ENCODE data around the gene RELL2.

Gene RELL2

DNA sequence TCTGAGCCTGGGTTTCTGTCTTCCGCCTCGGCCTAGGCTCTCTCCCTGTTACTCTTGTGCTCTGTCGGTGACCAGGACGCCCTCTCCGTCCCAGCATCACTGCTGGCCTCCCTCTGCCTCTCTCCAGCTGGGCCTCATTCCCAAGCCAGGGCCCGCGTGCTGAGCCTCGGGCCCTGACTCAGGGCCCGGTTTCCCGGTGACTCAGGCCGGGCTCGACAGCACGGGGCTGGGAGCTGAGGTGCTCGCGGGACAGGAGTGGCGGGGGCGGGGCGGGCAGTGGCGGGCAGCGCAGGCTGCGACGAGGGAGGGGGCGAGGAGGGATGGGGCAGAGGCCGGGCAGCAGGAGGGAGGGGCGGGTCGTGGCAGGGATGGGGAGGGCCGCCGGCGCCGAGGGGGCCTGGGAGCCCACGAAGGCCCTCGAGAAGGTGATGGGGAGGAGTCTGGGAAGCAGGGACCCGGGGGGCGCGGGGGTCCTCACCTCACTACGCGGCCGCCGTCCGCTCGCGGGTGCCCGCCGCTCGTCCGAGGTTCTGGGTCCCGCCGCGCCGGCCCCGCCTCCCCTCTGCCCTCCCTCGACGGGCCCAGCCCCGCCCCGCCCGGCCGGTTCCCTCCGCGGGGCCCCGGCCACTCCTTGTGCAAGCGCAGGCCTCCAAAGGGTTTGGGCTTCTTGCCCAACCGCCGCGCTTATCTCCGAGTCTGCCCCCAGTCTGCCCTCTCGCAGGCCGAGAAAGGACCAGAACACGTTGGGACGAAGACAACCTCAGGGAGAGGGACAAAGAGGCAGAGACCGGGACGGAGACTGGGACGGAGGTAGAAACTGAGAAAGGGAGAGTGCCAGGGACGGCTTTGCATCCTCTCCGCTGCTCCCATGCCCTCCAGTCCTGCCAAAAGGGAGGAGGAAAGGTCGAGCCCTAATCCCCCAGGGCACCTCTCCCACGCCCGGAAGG is 45.2 kb downstream of the RELL2 start, which contains the start of gene ARAP3:
Gene ARAP3 (minus strand): TSS at position 536 of the 947 bp plus-strand sequence. CDS start 1,744 bp downstream, outside the sequence.
- H3K36me3 ChIP-seq, result no peaks in the 10 kb centered on the region
- no peaks in the 10 kb centered on the region for H3K9me3 ChIP-seq
- no peaks in the 10 kb centered on the region for H4K20me1 ChIP-seq
- H3K9ac ChIP-seq, result peak within 1 kb of the TSS; percentile 67
- peaks cover 62% of the 10 kb centered on the region for H3K4me1 ChIP-seq
- no peaks in the 10 kb centered on the region for H3K27me3 ChIP-seq
- peak within 1 kb of the TSS; percentile 75 for H3K27ac ChIP-seq
- peak within 1 kb of the TSS; percentile 94 for H3K4me2 ChIP-seq
- no peak for TF ChIP-seq Cebpa-rat (IDR thresholded peaks at IDR 0.05)
- H3K4me3 ChIP-seq, result peak within 1 kb of the TSS; percentile 63

DNA sequence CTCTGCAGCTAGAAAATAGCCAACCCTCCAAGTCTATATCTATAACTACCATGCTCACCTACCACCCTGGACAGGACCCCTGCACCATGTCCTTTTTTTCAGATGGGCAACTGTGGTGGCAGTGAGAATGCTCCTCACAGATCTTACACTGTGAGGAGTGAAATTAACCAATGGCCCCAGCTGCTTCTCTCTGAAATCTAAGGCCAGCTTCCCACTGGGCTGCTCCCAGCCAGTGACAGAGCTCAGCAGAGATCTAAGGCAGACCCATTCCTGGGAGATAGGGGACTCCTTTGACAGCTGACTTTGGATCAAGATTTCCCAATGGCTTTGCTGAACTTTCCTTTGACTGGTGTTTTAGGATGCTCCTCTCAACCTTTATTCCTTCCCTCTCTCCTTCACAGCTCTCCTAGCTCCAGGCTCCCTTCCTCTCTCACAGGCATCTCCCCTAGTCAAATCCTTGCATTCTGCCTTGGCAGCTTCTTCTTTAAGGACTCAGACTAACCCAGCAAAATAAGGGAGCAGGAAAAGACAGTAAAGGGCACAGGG is 46.9 kb downstream of the RELL2 start:
- Histone ChIP-seq H3K4me2 (peak overlapping the region; percentile 94), H4K20me1 (no peaks in the 10 kb centered on the region)

DNA sequence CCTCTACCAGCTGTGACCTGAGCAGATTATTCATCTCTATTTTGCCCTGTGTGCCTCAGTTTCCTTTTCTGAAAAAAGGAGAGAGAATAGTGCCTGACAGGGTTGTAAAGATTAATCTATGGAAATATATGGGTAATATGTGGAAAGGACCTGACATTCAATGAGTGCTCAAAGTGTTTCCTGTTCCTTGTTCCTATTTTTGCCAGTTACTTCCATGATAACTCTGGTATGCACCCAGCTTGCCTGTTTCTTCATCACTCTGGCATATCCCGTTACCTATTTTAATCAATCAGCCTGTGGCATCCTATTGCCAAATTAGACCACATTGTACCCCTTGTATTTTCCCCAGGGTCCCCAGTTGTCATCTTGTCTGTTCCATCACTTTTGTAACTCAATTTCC is 48.8 kb downstream of the RELL2 start:
- Histone ChIP-seq H3K9ac (no peak overlapping the region), H3K27me3 (no peaks in the 10 kb centered on the region), H3K36me3 (no peaks in the 10 kb centered on the region), H3K9me3 (no peaks in the 10 kb centered on the region), H3K27ac (no peak overlapping the region), H3K4me3 (no peak overlapping the region), H3K4me2 (peak overlapping the region; percentile 24), H4K20me1 (no peaks in the 10 kb centered on the region), H3K4me1 (peaks cover 50% of the 10 kb centered on the region)
- TF ChIP-seq Cebpa-rat (IDR thresholded peaks at IDR 0.05), result no peak

More for the DNA sequence above, 46.9 kb downstream of the RELL2 start:
- H3K36me3 ChIP-seq, result no peaks in the 10 kb centered on the region
- H3K27ac ChIP-seq, result 0 out of 2 replicates have a peak overlapping the region, but pooled peaks have one; percentile 19
- no peaks in the 10 kb centered on the region for H3K9me3 ChIP-seq
- no peak overlapping the region for H3K4me3 ChIP-seq
- H3K9ac ChIP-seq, result no peak overlapping the region
- TF ChIP-seq Cebpa-rat (IDR thresholded peaks at IDR 0.05), result no peak
- no peaks in the 10 kb centered on the region for H3K27me3 ChIP-seq
- H3K4me1 ChIP-seq, result peaks cover 62% of the 10 kb centered on the region

DNA sequence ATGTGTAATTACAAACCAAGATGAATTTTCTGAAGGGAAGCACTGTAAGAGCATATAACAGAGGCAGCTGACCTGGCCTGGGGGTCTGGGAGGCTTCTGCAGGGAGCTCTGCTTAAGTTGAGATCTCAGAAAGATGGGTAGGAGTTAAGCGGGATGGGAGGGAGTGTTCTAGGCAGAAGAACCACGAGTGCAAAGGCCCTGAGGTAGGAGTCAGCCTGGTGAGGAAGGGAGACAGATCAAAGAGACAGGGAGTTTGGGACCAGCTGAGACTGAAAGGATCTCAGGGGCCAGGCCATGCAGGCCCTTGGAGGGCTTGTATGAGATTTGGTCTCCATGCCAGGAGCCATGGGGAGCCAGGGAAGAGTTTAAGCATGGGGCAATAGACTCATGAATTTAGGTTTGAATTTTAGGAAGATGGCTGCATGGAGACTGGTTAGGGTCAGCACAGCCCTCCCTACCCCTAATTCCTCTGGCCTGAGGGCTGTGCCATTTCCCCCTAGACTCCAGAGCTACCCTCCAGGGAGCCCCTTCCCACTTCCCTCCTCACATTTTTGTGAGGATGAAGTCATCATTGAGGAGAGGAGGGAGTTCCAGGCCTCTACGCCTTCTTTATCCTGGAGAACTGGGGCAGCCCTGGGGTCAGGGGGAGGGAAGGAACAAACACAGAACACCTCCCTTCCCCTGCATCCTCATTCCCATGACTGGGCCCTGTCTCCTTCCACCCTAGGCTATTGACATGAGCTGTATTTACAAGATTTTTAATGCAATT is 50.0 kb downstream of the RELL2 start:
- H3K4me1 ChIP-seq, result peaks cover 39% of the 10 kb centered on the region
- no peaks in the 10 kb centered on the region for H3K9me3 ChIP-seq

More for the DNA sequence above, 50.0 kb downstream of the RELL2 start:
- no peak overlapping the region for H3K4me3 ChIP-seq
- no peak overlapping the region for H3K9ac ChIP-seq
- TF ChIP-seq Cebpa-rat (IDR thresholded peaks at IDR 0.05), result no peak
- no peaks in the 10 kb centered on the region for H3K27me3 ChIP-seq
- no peaks in the 10 kb centered on the region for H4K20me1 ChIP-seq
- H3K36me3 ChIP-seq, result no peaks in the 10 kb centered on the region
- H3K4me2 ChIP-seq, result no peak overlapping the region
- no peak overlapping the region for H3K27ac ChIP-seq

All from BLaER1 (cell line).